Measurements from ENCODE around the gene ASPSCR1. TPM values are rescaled to one million over a fixed set of nuclear protein-coding genes. Genes with fewer than 3 reads are reported as not detected.

ASPSCR1 gene
- total RNA-seq, 2 donors from 2014 or later: 17.9 to 57.4 TPM

- ATAC-seq (peak; percentile 47), DNase-seq (no peak)
- H3K36me3 ChIP-seq (replicated peaks in 1 of 2; ENCODE audit: insufficient read depth in 1 of 2, low read depth in 2 of 2): peaks cover 2 to 7% of the 10 kb centered on the region in 2 donors
- intact Hi-C loops (cut with DNase I): no loop called here
- TF ChIP-seq, protein P1, sequence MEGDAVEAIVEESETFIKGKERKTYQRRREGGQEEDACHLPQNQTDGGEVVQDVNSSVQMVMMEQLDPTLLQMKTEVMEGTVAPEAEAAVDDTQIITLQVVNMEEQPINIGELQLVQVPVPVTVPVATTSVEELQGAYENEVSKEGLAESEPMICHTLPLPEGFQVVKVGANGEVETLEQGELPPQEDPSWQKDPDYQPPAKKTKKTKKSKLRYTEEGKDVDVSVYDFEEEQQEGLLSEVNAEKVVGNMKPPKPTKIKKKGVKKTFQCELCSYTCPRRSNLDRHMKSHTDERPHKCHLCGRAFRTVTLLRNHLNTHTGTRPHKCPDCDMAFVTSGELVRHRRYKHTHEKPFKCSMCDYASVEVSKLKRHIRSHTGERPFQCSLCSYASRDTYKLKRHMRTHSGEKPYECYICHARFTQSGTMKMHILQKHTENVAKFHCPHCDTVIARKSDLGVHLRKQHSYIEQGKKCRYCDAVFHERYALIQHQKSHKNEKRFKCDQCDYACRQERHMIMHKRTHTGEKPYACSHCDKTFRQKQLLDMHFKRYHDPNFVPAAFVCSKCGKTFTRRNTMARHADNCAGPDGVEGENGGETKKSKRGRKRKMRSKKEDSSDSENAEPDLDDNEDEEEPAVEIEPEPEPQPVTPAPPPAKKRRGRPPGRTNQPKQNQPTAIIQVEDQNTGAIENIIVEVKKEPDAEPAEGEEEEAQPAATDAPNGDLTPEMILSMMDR (IDR thresholded peaks at IDR 0.05): no peak
- TF ChIP-seq POLR2A (IDR thresholded peaks at IDR 0.05): no peak
- WGBS, 2 donors: 1 to 4% methylated on average over 5 to 46 of the region's 47 CpGs
- peaks cover 33% of the 10 kb centered on the region for H3K4me1 ChIP-seq
- H3K27me3 ChIP-seq: no peaks in the 10 kb centered on the region
- peak overlapping the region; percentile 43 to 92 for H3K4me3 ChIP-seq
- peak overlapping the region; percentile 64 to 86 (median 70) for H3K27ac ChIP-seq
- H3K9me3 ChIP-seq: no peaks in the 10 kb centered on the region
Measured at GRCh38 chr17:82065193-82065637, 87.8 kb downstream of the ASPSCR1 start.

- peak; percentile 62 to 72 (median 68) for DNase-seq
- Histone ChIP-seq H3K4me3 (peak within 1 kb of the TSS; percentile 43 to 92), H3K27me3 (no peaks in the 10 kb centered on the region), H3K27ac (peak within 1 kb of the TSS; percentile 64 to 86 (median 70)), H3K36me3 (replicated peaks in 1 of 2; ENCODE audit: insufficient read depth in 1 of 2, low read depth in 2 of 2) (peaks cover 0 to 4% of the 10 kb centered on the region in 2 donors), H3K9me3 (no peaks in the 10 kb centered on the region), H3K4me1 (peaks cover 33% of the 10 kb centered on the region)
- ATAC-seq: peak; percentile 92
- WGBS, 2 donors: 10 to 31% methylated on average over 25 to 70 of the region's 88 CpGs
- intact Hi-C loops (cut with DNase I): no loop called here
- TF ChIP-seq POLR2A (IDR thresholded peaks at IDR 0.05): peak in 2 of 3 donors; percentile 33 to 39
- TF ChIP-seq, protein P1 (IDR thresholded peaks at IDR 0.05): peak in 1 of 7 experiments; percentile 0
Measured at GRCh38 chr17:82065638-82066303, 88.3 kb downstream of the ASPSCR1 start, which contains the start of gene DUS1L. DUS1L (minus strand) TSS chr17:82065804; CDS start chr17:82065059, 745 bp downstream.

Other genes starting within 250 kb of the ASPSCR1 start
- 1 to 10 TPM in 1 of 2 donors, under 1 TPM in 1; 0.52 to 5.3 TPM for gene GCGR, start 173.5 kb upstream of the ASPSCR1 start, total RNA-seq
- gene MCRIP1, start 144.3 kb upstream of the ASPSCR1 start, total RNA-seq: 10 to 100 TPM; 46.1 to 65.6 TPM
- gene PPP1R27, start 142.6 kb upstream of the ASPSCR1 start, total RNA-seq: not detected
- gene P4HB, start 117.1 kb upstream of the ASPSCR1 start, total RNA-seq: 1,000 to 10,000 TPM; 1,462 to 4,394 TPM
- gene ARHGDIA, start 106.3 kb upstream of the ASPSCR1 start, total RNA-seq: 100 to 1,000 TPM; 109 to 141 TPM
- gene ALYREF, start 86.0 kb upstream of the ASPSCR1 start, total RNA-seq: 10 to 100 TPM; 17.1 to 72.2 TPM
- gene ANAPC11, start 85.9 kb upstream of the ASPSCR1 start, total RNA-seq: 100 to 1,000 TPM in 1 of 2 donors, 10 to 100 TPM in 1; 58.1 to 111 TPM
- 1 to 10 TPM in 1 of 2 donors, under 1 TPM in 1; 0.66 to 1.8 TPM for gene NPB, start 75.4 kb upstream of the ASPSCR1 start, total RNA-seq
- 10 to 100 TPM; 13.0 to 25.1 TPM for gene PCYT2, start 66.2 kb upstream of the ASPSCR1 start, total RNA-seq
- gene SIRT7, start 59.5 kb upstream of the ASPSCR1 start, total RNA-seq: 10 to 100 TPM; 23.9 to 48.5 TPM
- 10 to 100 TPM in 1 of 2 donors, 1 to 10 TPM in 1; 8.3 to 14.5 TPM for gene MAFG, start 49.9 kb upstream of the ASPSCR1 start, total RNA-seq
- 10 to 100 TPM; 38.2 to 54.2 TPM for gene PYCR1, start 40.3 kb upstream of the ASPSCR1 start, total RNA-seq
- gene MYADML2, start 30.4 kb upstream of the ASPSCR1 start, total RNA-seq: not detected
- under 1 TPM in 1 of 2 donors, not detected in 1; 0.33 TPM for gene NOTUM, start 16.4 kb upstream of the ASPSCR1 start, total RNA-seq
- gene CENPX, start 45.2 kb downstream of the ASPSCR1 start, total RNA-seq: 10 to 100 TPM; 16.5 to 24.4 TPM
- gene LRRC45, start 45.7 kb downstream of the ASPSCR1 start, total RNA-seq: 10 to 100 TPM in 1 of 2 donors, 1 to 10 TPM in 1; 8.0 to 36.3 TPM
- gene RAC3, start 54.0 kb downstream of the ASPSCR1 start, total RNA-seq: 1 to 10 TPM in 1 of 2 donors, not detected in 1; 3.1 TPM
- gene DCXR, start 60.1 kb downstream of the ASPSCR1 start, total RNA-seq: 100 to 1,000 TPM in 1 of 2 donors, 10 to 100 TPM in 1; 82.2 to 205 TPM
- 10 to 100 TPM; 37.9 to 43.1 TPM for gene RFNG, start 74.2 kb downstream of the ASPSCR1 start, total RNA-seq
- gene GPS1, start 74.3 kb downstream of the ASPSCR1 start, total RNA-seq: 10 to 100 TPM; 63.0 to 86.4 TPM
- gene DUS1L, start 88.2 kb downstream of the ASPSCR1 start, total RNA-seq: 100 to 1,000 TPM in 1 of 2 donors, 10 to 100 TPM in 1; 76.0 to 128 TPM
- 100 to 1,000 TPM in 1 of 2 donors, 10 to 100 TPM in 1; 16.3 to 388 TPM for gene FASN, start 120.6 kb downstream of the ASPSCR1 start, total RNA-seq
- gene CCDC57, start 235.2 kb downstream of the ASPSCR1 start, total RNA-seq: 10 to 100 TPM; 24.1 to 60.3 TPM

All from body of pancreas (tissue), 4 donors.